Measurements from ENCODE around the gene DYRK1A. TPM values are rescaled to one million over a fixed set of nuclear protein-coding genes. Genes with fewer than 3 reads are reported as not detected.

The DYRK1A gene
- total and polyA plus RNA-seq, 10 of the 15 experiments (the other 5 are each of a cell fraction or from before 2014, with no cell fraction given), result 2.4 to 68.6 (median 30.7) TPM

DNA sequence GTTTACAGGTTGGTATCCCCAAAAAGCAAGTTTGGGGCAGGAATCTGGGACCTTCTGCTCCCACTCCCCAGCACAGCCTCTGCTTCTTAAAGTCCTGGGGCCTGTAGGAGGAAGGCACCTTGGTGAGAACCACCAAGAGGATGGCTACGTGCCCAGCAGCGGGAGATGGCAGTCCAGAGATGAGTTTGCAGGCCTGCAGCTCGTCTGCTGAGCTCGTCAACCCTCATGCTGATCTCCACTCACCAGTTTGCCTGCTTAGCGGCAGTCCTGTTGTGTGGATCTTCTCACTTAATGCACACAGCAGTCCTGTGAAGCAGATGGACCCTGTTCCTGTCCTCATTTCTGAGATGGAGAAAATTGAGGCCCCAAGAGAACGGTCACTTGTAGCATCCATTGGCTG lies 160.5 kb downstream of the DYRK1A start (continued):
- TF ChIP-seq, protein P1, sequence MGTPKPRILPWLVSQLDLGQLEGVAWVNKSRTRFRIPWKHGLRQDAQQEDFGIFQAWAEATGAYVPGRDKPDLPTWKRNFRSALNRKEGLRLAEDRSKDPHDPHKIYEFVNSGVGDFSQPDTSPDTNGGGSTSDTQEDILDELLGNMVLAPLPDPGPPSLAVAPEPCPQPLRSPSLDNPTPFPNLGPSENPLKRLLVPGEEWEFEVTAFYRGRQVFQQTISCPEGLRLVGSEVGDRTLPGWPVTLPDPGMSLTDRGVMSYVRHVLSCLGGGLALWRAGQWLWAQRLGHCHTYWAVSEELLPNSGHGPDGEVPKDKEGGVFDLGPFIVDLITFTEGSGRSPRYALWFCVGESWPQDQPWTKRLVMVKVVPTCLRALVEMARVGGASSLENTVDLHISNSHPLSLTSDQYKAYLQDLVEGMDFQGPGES (IDR thresholded peaks at IDR 0.05), result no peak
- no peak for TF ChIP-seq NRF1 (conservative IDR thresholded peaks at IDR 0.05; ENCODE audit: low read depth, low read length)
- no peak for TF ChIP-seq NFIC (IDR thresholded peaks at IDR 0.05; ENCODE audit: low read depth, low read length)
- TF ChIP-seq, protein P2, sequence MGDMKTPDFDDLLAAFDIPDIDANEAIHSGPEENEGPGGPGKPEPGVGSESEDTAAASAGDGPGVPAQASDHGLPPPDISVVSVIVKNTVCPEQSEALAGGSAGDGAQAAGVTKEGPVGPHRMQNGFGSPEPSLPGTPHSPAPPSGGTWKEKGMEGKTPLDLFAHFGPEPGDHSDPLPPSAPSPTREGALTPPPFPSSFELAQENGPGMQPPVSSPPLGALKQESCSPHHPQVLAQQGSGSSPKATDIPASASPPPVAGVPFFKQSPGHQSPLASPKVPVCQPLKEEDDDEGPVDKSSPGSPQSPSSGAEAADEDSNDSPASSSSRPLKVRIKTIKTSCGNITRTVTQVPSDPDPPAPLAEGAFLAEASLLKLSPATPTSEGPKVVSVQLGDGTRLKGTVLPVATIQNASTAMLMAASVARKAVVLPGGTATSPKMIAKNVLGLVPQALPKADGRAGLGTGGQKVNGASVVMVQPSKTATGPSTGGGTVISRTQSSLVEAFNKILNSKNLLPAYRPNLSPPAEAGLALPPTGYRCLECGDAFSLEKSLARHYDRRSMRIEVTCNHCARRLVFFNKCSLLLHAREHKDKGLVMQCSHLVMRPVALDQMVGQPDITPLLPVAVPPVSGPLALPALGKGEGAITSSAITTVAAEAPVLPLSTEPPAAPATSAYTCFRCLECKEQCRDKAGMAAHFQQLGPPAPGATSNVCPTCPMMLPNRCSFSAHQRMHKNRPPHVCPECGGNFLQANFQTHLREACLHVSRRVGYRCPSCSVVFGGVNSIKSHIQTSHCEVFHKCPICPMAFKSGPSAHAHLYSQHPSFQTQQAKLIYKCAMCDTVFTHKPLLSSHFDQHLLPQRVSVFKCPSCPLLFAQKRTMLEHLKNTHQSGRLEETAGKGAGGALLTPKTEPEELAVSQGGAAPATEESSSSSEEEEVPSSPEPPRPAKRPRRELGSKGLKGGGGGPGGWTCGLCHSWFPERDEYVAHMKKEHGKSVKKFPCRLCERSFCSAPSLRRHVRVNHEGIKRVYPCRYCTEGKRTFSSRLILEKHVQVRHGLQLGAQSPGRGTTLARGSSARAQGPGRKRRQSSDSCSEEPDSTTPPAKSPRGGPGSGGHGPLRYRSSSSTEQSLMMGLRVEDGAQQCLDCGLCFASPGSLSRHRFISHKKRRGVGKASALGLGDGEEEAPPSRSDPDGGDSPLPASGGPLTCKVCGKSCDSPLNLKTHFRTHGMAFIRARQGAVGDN (IDR thresholded peaks at IDR 0.05), result no peak
- TF ChIP-seq FOXM1 (IDR thresholded peaks at IDR 0.05; ENCODE audit: low read depth, low read length), result no peak
- TF ChIP-seq ZBED1 (IDR thresholded peaks at IDR 0.05; ENCODE audit: borderline replicate concordance), result no peak
- no peak for TF ChIP-seq ESRRA (IDR thresholded peaks at IDR 0.05; ENCODE audit: low read length)
- no peak for TF ChIP-seq TCF3 (IDR thresholded peaks at IDR 0.05; ENCODE audit: borderline replicate concordance, insufficient read depth, low read depth, low read length)

DNA sequence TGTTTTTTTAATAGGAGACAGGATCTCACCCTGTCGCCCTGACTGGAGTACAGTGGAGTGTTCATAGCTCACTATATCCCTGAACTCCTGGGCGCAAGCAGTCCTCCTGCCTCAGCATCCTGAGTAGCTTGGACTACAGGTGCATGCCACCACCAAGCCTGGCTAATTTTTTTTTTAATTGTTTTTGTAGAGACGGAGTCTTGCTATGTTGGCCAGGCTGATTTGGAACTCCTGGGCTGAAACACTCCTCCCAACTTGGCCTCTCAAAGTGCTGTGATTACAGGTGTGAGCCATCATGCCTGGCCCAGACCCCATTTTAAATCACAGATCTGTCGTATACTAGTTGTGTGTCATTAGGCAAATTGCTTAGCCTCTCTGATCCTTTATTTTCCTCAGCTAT lies 161.1 kb downstream of the DYRK1A start:
- H3K9ac ChIP-seq (ENCODE audit: control insufficient read depth, insufficient read depth, low read length), result no peak overlapping the region
- H3K36me3 ChIP-seq (ENCODE audit: control insufficient read depth in 2 of 2, insufficient read depth in 2 of 2, low read length in 1 of 2), result no peaks in the 10 kb centered on the region
- DNase-seq (ENCODE audit: low read depth, low spot score) (no peak), ATAC-seq (no peak), FAIRE-seq (no peak)
- no peak overlapping the region for H3K4me2 ChIP-seq (ENCODE audit: control insufficient read depth, insufficient read depth)
- H3K4me1 ChIP-seq (ENCODE audit: control insufficient read depth, insufficient read depth, low read length), result no peaks in the 10 kb centered on the region
- no peaks in the 10 kb centered on the region; a peak in 1 of 4 replicates for H3K27me3 ChIP-seq (replicated peaks in 1 of 2; ENCODE audit: control insufficient read depth in 2 of 2, insufficient read depth in 2 of 2, low read length in 1 of 2)
- H3K9me3 ChIP-seq (replicated peaks; ENCODE audit: control insufficient read depth, insufficient read depth, low read length), result no peaks in the 10 kb centered on the region
- POLR2A ChIA-PET, result no interaction called here
- RAD21 ChIA-PET (ENCODE audit: unreplicated experiment), result interaction anchor here (0.6 kb wide), 1 partner anchor 29 kb away, joined by 3 read pairs; no protein-coding TSS in a partner anchor
- WGBS (ENCODE audit: insufficient coverage, insufficient replicate concordance, low lambda C conversion rate, missing lambda C conversion rate), result 85% methylated on average over 4 of the region's 4 CpGs
- no peaks in the 10 kb centered on the region for H4K20me1 ChIP-seq (ENCODE audit: control insufficient read depth, insufficient read depth)
- H3K27ac ChIP-seq (ENCODE audit: control insufficient read depth, insufficient read depth), result no peak overlapping the region
- no peaks in the 10 kb centered on the region for H3K79me2 ChIP-seq (ENCODE audit: control insufficient read depth, insufficient read depth, low read length)
- SMC1A ChIA-PET (ENCODE audit: uncharacterized antibody, unreplicated experiment), result no interaction called here
- intact Hi-C loops (cut with micrococcal nuclease; ENCODE audit: unreplicated experiment) (no loop called here), in situ Hi-C loops (cut with MboI) (no loop called here)
- BruUV-seq (replicated peaks), result no TSS peak
- H3K4me3 ChIP-seq, result no peak overlapping the region
- CTCF ChIA-PET, result no interaction called here
- no peak overlapping the region for H2AFZ ChIP-seq (ENCODE audit: control insufficient read depth, low read depth, low read length)
- TF ChIP-seq PML (IDR thresholded peaks at IDR 0.05; ENCODE audit: low read length) (no peak), EED (IDR thresholded peaks at IDR 0.05; ENCODE audit: low read depth) (no peak)
- TF ChIP-seq, protein P3, sequence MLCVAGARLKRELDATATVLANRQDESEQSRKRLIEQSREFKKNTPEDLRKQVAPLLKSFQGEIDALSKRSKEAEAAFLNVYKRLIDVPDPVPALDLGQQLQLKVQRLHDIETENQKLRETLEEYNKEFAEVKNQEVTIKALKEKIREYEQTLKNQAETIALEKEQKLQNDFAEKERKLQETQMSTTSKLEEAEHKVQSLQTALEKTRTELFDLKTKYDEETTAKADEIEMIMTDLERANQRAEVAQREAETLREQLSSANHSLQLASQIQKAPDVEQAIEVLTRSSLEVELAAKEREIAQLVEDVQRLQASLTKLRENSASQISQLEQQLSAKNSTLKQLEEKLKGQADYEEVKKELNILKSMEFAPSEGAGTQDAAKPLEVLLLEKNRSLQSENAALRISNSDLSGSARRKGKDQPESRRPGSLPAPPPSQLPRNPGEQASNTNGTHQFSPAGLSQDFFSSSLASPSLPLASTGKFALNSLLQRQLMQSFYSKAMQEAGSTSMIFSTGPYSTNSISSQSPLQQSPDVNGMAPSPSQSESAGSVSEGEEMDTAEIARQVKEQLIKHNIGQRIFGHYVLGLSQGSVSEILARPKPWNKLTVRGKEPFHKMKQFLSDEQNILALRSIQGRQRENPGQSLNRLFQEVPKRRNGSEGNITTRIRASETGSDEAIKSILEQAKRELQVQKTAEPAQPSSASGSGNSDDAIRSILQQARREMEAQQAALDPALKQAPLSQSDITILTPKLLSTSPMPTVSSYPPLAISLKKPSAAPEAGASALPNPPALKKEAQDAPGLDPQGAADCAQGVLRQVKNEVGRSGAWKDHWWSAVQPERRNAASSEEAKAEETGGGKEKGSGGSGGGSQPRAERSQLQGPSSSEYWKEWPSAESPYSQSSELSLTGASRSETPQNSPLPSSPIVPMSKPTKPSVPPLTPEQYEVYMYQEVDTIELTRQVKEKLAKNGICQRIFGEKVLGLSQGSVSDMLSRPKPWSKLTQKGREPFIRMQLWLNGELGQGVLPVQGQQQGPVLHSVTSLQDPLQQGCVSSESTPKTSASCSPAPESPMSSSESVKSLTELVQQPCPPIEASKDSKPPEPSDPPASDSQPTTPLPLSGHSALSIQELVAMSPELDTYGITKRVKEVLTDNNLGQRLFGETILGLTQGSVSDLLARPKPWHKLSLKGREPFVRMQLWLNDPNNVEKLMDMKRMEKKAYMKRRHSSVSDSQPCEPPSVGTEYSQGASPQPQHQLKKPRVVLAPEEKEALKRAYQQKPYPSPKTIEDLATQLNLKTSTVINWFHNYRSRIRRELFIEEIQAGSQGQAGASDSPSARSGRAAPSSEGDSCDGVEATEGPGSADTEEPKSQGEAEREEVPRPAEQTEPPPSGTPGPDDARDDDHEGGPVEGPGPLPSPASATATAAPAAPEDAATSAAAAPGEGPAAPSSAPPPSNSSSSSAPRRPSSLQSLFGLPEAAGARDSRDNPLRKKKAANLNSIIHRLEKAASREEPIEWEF (IDR thresholded peaks at IDR 0.05; ENCODE audit: insufficient replicate concordance, low read depth, low read length), result no peak

All from GM12878 (cell line).